Mucosa of descending colon (tissue), 3 donors: ENCODE measurements around the gene ATG9B. TPM values are rescaled to one million over a fixed set of nuclear protein-coding genes. Genes with fewer than 3 reads are reported as not detected.

Experiments used
- ATAC-seq: fragments of 200-7000 bp; cut with Tn5 transposase; one replicate; pipeline ENCODE4 v1.9.1; 2020; ENCODE audit warnings: mild to moderate bottlenecking, moderate library complexity
- DNase-seq, 3 donors: peaks; one replicate each; pipeline ENCODE4 v3.0.0-alpha.2; 2020
- H3K36me3 ChIP-seq: fragments of 200-600 bp; one replicate; pipeline ENCODE4 v1.8.0; 2021; ENCODE audit warnings: low read depth, mild to moderate bottlenecking
- H3K4me1 ChIP-seq: fragments of 200-600 bp; one replicate; pipeline ENCODE4 v1.8.0; 2021; ENCODE audit warnings: low read depth, mild to moderate bottlenecking
- H3K4me3 ChIP-seq: fragments of 200-600 bp; one replicate; pipeline ENCODE4 v1.8.0; 2021; ENCODE audit warnings: mild to moderate bottlenecking
- H3K9me3 ChIP-seq: fragments of 200-600 bp; one replicate; pipeline ENCODE4 v1.8.0; 2021; ENCODE audit warnings: mild to moderate bottlenecking
- CTCF ChIP-seq: fragments of 200-600 bp; IDR thresholded peaks from one replicate; pipeline ENCODE4 v1.8.0; 2022; ENCODE audit warnings: antibody characterized with exemption, mild to moderate bottlenecking
- intact Hi-C, 2 donors: fragments of 100-400 bp; cut with DNase I in 1 of 2; cut with micrococcal nuclease in 1 of 2; formaldehyde crosslinking; loops; one replicate each; pipeline versions ENCODE4 v1.11.0 to v1.11.1; 2022; cut with DNase I, micrococcal nuclease
- total RNA-seq, 3 donors: library from RNA; stranded (reverse); fragmentation: NEBNext Ultra II Directional in 2 of 3; extraction: Animal tissue kit (Norgen Biotek cat#: 25700) in 2 of 3; gene quantifications; one replicate each; pipeline versions ENCODE4 v1.2.1 to v1.2.4, GENCODE V29; 2021 to 2023
- donor health status: DM: no; HTN: no; CAD: no; lungs with moderate emphysema.
- donor health status: DM: no; HTN: no; CAD: no.
- donor health status: DM: no; HTN: yes; CAD: no.

The ATG9B gene
- total RNA-seq, 3 donors from 2014 or later: 0.09 to 0.90 (median 0.89) TPM

GRCh38 chr7:151017953-151018420 lies 6.3 kb downstream of the ATG9B start:
- Histone ChIP-seq H3K9me3 (no peaks in the 10 kb centered on the region), H3K36me3 (no peaks in the 10 kb centered on the region), H3K4me3 (no peak overlapping the region), H3K4me1 (peaks cover 13% of the 10 kb centered on the region)
- intact Hi-C loops: no loop called here
- ATAC-seq (peak; percentile 71), DNase-seq (peak; percentile 79 to 84 (median 81))
- TF ChIP-seq CTCF: peak; percentile 91

DNA sequence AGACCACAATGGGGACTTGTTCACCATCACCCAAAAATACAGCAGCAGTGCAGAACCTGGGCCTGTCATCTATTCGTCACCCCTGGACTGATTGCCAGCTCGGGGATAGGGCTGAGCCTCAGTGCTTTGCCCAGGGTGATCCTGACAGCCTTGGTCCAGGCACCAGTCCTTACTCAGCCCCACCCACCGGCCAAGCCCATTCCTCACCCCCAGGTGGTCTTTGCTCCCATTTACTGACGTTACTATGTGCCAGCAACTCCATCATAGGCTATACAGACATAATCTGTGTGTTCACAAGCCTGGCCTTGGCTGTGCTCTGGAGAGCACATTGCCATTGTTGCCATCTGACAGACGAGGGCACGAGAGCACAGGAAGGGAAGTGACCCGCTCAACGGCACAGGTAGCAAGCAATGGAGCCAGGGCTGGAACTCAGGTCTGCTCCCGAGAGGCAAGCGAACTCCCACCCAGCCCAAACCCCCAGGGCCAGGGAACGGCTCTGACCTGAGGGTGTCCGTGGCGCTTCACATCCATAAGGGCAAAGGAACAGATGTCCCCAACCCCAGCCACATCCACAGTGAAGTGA lies 6.8 kb downstream of the ATG9B start:
- H3K4me1 ChIP-seq: peaks cover 16% of the 10 kb centered on the region
- DNase-seq (no peak), ATAC-seq (no peak)
- H3K4me3 ChIP-seq: no peak overlapping the region
- intact Hi-C loops: no loop called here
- H3K9me3 ChIP-seq: no peaks in the 10 kb centered on the region
- H3K36me3 ChIP-seq: no peaks in the 10 kb centered on the region
- TF ChIP-seq CTCF: no peak

GRCh38 chr7:151016942-151017341 lies 7.4 kb downstream of the ATG9B start:
- no peak for TF ChIP-seq CTCF
- intact Hi-C loops: no loop called here
- peaks cover 21% of the 10 kb centered on the region for H3K4me1 ChIP-seq
- DNase-seq (no peak), ATAC-seq (no peak)
- no peaks in the 10 kb centered on the region for H3K9me3 ChIP-seq
- no peaks in the 10 kb centered on the region for H3K36me3 ChIP-seq
- H3K4me3 ChIP-seq: no peak overlapping the region

- Histone ChIP-seq H3K4me1 (peaks cover 21% of the 10 kb centered on the region), H3K36me3 (no peaks in the 10 kb centered on the region), H3K9me3 (no peaks in the 10 kb centered on the region), H3K4me3 (no peak overlapping the region)
- no peak for TF ChIP-seq CTCF
- intact Hi-C loops: no loop called here
- no peak for ATAC-seq
- DNase-seq: no peak
These were observed 7.8 kb downstream of the ATG9B start for GRCh38 chr7:151016505-151016904.

GRCh38 chr7:151015967-151016366 lies 8.3 kb downstream of the ATG9B start:
- ATAC-seq (no peak), DNase-seq (no peak)
- no peak for TF ChIP-seq CTCF
- H3K36me3 ChIP-seq: no peaks in the 10 kb centered on the region
- intact Hi-C loops: no loop called here
- H3K9me3 ChIP-seq: no peaks in the 10 kb centered on the region
- H3K4me1 ChIP-seq: peaks cover 22% of the 10 kb centered on the region
- no peak overlapping the region for H3K4me3 ChIP-seq

- Histone ChIP-seq H3K9me3 (no peaks in the 10 kb centered on the region), H3K4me3 (no peak overlapping the region), H3K36me3 (no peaks in the 10 kb centered on the region), H3K4me1 (peaks cover 23% of the 10 kb centered on the region)
- ATAC-seq (peak; percentile 23), DNase-seq (no peak)
- intact Hi-C loops: no loop called here
- no peak for TF ChIP-seq CTCF
These were observed 9.3 kb downstream of the ATG9B start for GRCh38 chr7:151014950-151015349.
